HCT116 (cell line): ENCODE measurements around the gene CTIF.

Experiments used
- EZH2 ChIP-seq: fragments of 200-600 bp; sonication (generic); IDR thresholded peaks from 2 replicates; pipeline ENCODE4 v1.6.1; 2017; ENCODE audit warnings: antibody characterized with exemption, mixed run types
- POLR2A ChIP-seq: IDR thresholded peaks from 2 replicates; pipeline ENCODE4 v1.7.0; 2011; ENCODE audit warnings: borderline replicate concordance; ENCODE audit not compliant: insufficient read depth, insufficient read length; ENCODE audit errors: extremely low read depth
- POLR2AphosphoS5 ChIP-seq: IDR thresholded peaks from 2 replicates; pipeline ENCODE4 v1.6.1; 2011; ENCODE audit warnings: mild to moderate bottlenecking, low read depth, low read length, moderate library complexity
- RAD21 ChIP-seq: IDR thresholded peaks from 2 replicates; pipeline ENCODE4 v1.6.1; 2012; ENCODE audit warnings: low read depth, mild to moderate bottlenecking
- SP1 ChIP-seq: IDR thresholded peaks from 2 replicates; pipeline ENCODE4 v1.6.1; 2012; ENCODE audit warnings: low read depth
- SRF ChIP-seq: IDR thresholded peaks from 2 replicates; pipeline ENCODE4 v1.6.1; 2012; ENCODE audit warnings: low read depth
- ZNF274 ChIP-seq: fragments of 200-500 bp; sonication (Bioruptor generic); IDR thresholded peaks from 2 replicates; pipeline ENCODE4 v1.6.1; 2014; ENCODE audit warnings: mild to moderate bottlenecking, low read depth, low read length, inconsistent platforms
- TF ChIP-seq, protein P1 (sequence below), 3 experiments: fragments of 200-600 bp in 1 of 3; sonication (generic) in 1 of 3; IDR thresholded peaks in 2 of 3; conservative IDR thresholded peaks in 1 of 3; 2 replicates each; pipeline ENCODE4 v1.5.1; 2012 to 2017; ENCODE audit warnings: low read depth in 2 of 3, low read length in 2 of 3, antibody characterized with exemption in 1 of 3, borderline replicate concordance in 1 of 3, control low read depth in 1 of 3, mild to moderate bottlenecking in 1 of 3, mixed read lengths in 1 of 3, mixed run types in 1 of 3, moderate library complexity in 1 of 3; ENCODE audit not compliant: insufficient read depth in 1 of 3
- TF ChIP-seq, protein P2 (sequence below): IDR thresholded peaks from 2 replicates; pipeline ENCODE4 v1.6.1; 2012
- TF ChIP-seq, protein P3 (sequence below): IDR thresholded peaks from 2 replicates; pipeline ENCODE4 v1.6.1; 2011; ENCODE audit warnings: mild to moderate bottlenecking, low read length, moderate library complexity; ENCODE audit not compliant: insufficient replicate concordance; ENCODE audit errors: extremely low read depth
- TF ChIP-seq, protein P4 (sequence below): IDR thresholded peaks from 2 replicates; pipeline ENCODE4 v1.6.1; 2012; ENCODE audit warnings: low read depth

DNA sequence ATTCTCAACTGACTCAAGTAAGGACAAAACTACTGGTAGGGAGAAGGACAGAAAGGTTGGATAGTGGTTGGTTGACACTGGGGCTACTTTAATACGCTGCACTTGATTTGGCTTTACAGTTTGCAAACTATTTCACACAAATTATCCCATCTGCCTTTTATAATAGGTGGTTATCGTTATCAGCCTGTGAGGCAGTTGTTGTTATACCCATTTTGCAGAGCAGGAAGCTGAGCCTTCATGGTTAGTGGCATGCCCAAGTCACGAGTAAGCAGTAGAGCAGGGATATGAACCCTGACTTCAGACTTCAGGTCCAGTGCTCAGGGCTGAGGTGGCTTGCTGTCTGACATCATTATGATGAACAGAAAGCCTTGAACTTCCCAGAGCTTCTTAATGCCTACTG is 5.3 kb downstream of the CTIF start:
- no peak for TF ChIP-seq EZH2
- TF ChIP-seq ZNF274, result no peak
- no peak for TF ChIP-seq POLR2AphosphoS5
- TF ChIP-seq, protein P1, sequence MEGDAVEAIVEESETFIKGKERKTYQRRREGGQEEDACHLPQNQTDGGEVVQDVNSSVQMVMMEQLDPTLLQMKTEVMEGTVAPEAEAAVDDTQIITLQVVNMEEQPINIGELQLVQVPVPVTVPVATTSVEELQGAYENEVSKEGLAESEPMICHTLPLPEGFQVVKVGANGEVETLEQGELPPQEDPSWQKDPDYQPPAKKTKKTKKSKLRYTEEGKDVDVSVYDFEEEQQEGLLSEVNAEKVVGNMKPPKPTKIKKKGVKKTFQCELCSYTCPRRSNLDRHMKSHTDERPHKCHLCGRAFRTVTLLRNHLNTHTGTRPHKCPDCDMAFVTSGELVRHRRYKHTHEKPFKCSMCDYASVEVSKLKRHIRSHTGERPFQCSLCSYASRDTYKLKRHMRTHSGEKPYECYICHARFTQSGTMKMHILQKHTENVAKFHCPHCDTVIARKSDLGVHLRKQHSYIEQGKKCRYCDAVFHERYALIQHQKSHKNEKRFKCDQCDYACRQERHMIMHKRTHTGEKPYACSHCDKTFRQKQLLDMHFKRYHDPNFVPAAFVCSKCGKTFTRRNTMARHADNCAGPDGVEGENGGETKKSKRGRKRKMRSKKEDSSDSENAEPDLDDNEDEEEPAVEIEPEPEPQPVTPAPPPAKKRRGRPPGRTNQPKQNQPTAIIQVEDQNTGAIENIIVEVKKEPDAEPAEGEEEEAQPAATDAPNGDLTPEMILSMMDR (IDR thresholded peaks at IDR 0.05 in 2 of 3, conservative IDR thresholded peaks at IDR 0.05 in 1 of 3; ENCODE audit: borderline replicate concordance in 1 of 3, insufficient read depth in 1 of 3, low read depth in 2 of 3, low read length in 2 of 3), result no peak
- TF ChIP-seq, protein P2, sequence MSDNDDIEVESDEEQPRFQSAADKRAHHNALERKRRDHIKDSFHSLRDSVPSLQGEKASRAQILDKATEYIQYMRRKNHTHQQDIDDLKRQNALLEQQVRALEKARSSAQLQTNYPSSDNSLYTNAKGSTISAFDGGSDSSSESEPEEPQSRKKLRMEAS, result no peak
- no peak for TF ChIP-seq POLR2A
- no peak for TF ChIP-seq SP1
- no peak for TF ChIP-seq RAD21
- TF ChIP-seq, protein P3, sequence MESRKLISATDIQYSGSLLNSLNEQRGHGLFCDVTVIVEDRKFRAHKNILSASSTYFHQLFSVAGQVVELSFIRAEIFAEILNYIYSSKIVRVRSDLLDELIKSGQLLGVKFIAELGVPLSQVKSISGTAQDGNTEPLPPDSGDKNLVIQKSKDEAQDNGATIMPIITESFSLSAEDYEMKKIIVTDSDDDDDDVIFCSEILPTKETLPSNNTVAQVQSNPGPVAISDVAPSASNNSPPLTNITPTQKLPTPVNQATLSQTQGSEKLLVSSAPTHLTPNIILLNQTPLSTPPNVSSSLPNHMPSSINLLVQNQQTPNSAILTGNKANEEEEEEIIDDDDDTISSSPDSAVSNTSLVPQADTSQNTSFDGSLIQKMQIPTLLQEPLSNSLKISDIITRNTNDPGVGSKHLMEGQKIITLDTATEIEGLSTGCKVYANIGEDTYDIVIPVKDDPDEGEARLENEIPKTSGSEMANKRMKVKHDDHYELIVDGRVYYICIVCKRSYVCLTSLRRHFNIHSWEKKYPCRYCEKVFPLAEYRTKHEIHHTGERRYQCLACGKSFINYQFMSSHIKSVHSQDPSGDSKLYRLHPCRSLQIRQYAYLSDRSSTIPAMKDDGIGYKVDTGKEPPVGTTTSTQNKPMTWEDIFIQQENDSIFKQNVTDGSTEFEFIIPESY, result no peak
- TF ChIP-seq SRF, result no peak
- TF ChIP-seq, protein P4, sequence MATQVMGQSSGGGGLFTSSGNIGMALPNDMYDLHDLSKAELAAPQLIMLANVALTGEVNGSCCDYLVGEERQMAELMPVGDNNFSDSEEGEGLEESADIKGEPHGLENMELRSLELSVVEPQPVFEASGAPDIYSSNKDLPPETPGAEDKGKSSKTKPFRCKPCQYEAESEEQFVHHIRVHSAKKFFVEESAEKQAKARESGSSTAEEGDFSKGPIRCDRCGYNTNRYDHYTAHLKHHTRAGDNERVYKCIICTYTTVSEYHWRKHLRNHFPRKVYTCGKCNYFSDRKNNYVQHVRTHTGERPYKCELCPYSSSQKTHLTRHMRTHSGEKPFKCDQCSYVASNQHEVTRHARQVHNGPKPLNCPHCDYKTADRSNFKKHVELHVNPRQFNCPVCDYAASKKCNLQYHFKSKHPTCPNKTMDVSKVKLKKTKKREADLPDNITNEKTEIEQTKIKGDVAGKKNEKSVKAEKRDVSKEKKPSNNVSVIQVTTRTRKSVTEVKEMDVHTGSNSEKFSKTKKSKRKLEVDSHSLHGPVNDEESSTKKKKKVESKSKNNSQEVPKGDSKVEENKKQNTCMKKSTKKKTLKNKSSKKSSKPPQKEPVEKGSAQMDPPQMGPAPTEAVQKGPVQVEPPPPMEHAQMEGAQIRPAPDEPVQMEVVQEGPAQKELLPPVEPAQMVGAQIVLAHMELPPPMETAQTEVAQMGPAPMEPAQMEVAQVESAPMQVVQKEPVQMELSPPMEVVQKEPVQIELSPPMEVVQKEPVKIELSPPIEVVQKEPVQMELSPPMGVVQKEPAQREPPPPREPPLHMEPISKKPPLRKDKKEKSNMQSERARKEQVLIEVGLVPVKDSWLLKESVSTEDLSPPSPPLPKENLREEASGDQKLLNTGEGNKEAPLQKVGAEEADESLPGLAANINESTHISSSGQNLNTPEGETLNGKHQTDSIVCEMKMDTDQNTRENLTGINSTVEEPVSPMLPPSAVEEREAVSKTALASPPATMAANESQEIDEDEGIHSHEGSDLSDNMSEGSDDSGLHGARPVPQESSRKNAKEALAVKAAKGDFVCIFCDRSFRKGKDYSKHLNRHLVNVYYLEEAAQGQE, result no peak
